ENCODE results near the gene SLC12A7.

Gene SLC12A7

GRCh38 chr5:1034986-1035385 lies 76.9 kb downstream of the SLC12A7 start:
- Histone ChIP-seq H3K27ac (ENCODE audit: low read depth, low read length) (no peak overlapping the region), H3K27me3 (ENCODE audit: control insufficient read depth, insufficient read depth, low read length) (no peaks in the 10 kb centered on the region), H3K36me3 (ENCODE audit: control insufficient read depth, insufficient read depth, low read length) (no peaks in the 10 kb centered on the region), H3K4me1 (ENCODE audit: control insufficient read depth, insufficient read depth, low read length) (no peaks in the 10 kb centered on the region), H3K4me3 (ENCODE audit: low read depth, low read length) (no peak overlapping the region), H3K9me3 (ENCODE audit: control insufficient read depth, insufficient read depth, low read length) (peaks cover 4% of the 10 kb centered on the region; the same call in 1 of the 2 replicates), H3K9ac (ENCODE audit: low read depth, low read length) (no peak overlapping the region)

- no peaks in the 10 kb centered on the region for H3K27me3 ChIP-seq (ENCODE audit: control insufficient read depth, insufficient read depth, low read length)
- no peak overlapping the region for H3K4me3 ChIP-seq (ENCODE audit: low read depth, low read length)
- no peak overlapping the region for H3K9ac ChIP-seq (ENCODE audit: low read depth, low read length)
- no peaks in the 10 kb centered on the region for H3K4me1 ChIP-seq (ENCODE audit: control insufficient read depth, insufficient read depth, low read length)
- no peaks in the 10 kb centered on the region for H3K9me3 ChIP-seq (ENCODE audit: control insufficient read depth, insufficient read depth, low read length)
- no peak overlapping the region for H3K27ac ChIP-seq (ENCODE audit: low read depth, low read length)
- no peaks in the 10 kb centered on the region for H3K36me3 ChIP-seq (ENCODE audit: control insufficient read depth, insufficient read depth, low read length)
These were observed 77.4 kb downstream of the SLC12A7 start for GRCh38 chr5:1034421-1034905.

- Histone ChIP-seq H3K4me3 (ENCODE audit: low read depth, low read length) (no peak overlapping the region), H3K4me1 (ENCODE audit: control insufficient read depth, insufficient read depth, low read length) (no peaks in the 10 kb centered on the region), H3K9me3 (ENCODE audit: control insufficient read depth, insufficient read depth, low read length) (no peaks in the 10 kb centered on the region), H3K9ac (ENCODE audit: low read depth, low read length) (no peak overlapping the region), H3K36me3 (ENCODE audit: control insufficient read depth, insufficient read depth, low read length) (no peaks in the 10 kb centered on the region), H3K27ac (ENCODE audit: low read depth, low read length) (no peak overlapping the region), H3K27me3 (ENCODE audit: control insufficient read depth, insufficient read depth, low read length) (no peaks in the 10 kb centered on the region)
These were observed 78.0 kb downstream of the SLC12A7 start for GRCh38 chr5:1033606-1034420.

- H3K4me3 ChIP-seq (ENCODE audit: low read depth, low read length): no peak overlapping the region
- no peaks in the 10 kb centered on the region for H3K27me3 ChIP-seq (ENCODE audit: control insufficient read depth, insufficient read depth, low read length)
- H3K9me3 ChIP-seq (ENCODE audit: control insufficient read depth, insufficient read depth, low read length): no peaks in the 10 kb centered on the region
These were observed 78.7 kb downstream of the SLC12A7 start for GRCh38 chr5:1033178-1033577.

DNA sequence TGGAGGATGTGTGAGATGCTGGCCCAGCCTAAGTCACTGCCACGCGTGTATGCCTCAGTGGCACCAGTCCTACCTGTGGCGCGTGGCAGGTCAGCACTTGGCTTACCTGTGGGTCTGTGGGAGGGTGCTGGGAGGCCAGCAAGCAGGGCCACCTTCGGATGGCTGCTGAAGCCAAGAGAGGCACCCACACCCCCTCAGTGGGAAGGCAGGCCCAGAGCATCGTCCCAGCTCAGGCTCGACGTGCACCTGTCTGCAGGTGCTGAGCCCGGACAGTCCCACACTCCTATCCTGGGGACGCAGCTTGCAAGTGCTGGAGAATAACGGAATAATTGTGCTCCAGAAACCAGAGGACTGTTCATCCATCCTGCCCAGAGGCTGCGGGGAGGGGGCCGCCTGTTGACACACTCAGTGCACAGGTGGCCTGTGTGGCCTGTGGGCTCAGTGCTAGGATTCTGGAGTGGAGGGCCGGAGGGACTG lies 79.3 kb downstream of the SLC12A7 start:
- Histone ChIP-seq H3K27ac (ENCODE audit: low read depth, low read length) (no peak overlapping the region), H3K9me3 (ENCODE audit: control insufficient read depth, insufficient read depth, low read length) (no peaks in the 10 kb centered on the region), H3K4me1 (ENCODE audit: control insufficient read depth, insufficient read depth, low read length) (no peaks in the 10 kb centered on the region), H3K27me3 (ENCODE audit: control insufficient read depth, insufficient read depth, low read length) (no peaks in the 10 kb centered on the region), H3K9ac (ENCODE audit: low read depth, low read length) (no peak overlapping the region), H3K4me3 (ENCODE audit: low read depth, low read length) (no peak overlapping the region), H3K36me3 (ENCODE audit: control insufficient read depth, insufficient read depth, low read length) (no peaks in the 10 kb centered on the region)

More at GRCh38 chr5:1033178-1033577, 78.7 kb downstream of the SLC12A7 start:
- Histone ChIP-seq H3K9ac (ENCODE audit: low read depth, low read length) (no peak overlapping the region), H3K36me3 (ENCODE audit: control insufficient read depth, insufficient read depth, low read length) (no peaks in the 10 kb centered on the region), H3K27ac (ENCODE audit: low read depth, low read length) (no peak overlapping the region), H3K4me1 (ENCODE audit: control insufficient read depth, insufficient read depth, low read length) (no peaks in the 10 kb centered on the region)

DNA sequence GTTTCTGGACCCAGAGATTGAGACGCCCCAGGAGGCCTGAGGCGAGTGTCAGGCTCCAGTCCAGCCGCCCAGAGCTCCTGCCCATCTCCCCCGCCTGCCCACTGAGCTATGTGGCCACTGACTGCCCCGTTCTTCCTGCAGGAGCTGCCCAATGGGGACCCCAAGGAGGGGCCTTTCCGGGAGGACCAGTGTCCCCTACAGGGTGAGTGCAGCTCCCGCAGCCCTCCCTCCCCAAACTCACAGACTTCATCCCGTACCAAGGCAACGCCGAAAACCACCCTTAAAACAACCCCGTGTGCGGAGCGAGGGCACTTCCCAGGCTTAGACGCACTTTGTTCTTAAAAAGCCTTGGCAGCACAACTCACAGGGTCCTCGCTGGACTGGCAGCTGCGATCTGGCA lies 79.9 kb downstream of the SLC12A7 start:
- Histone ChIP-seq H3K9me3 (ENCODE audit: control insufficient read depth, insufficient read depth, low read length) (no peaks in the 10 kb centered on the region), H3K27me3 (ENCODE audit: control insufficient read depth, insufficient read depth, low read length) (no peaks in the 10 kb centered on the region), H3K4me3 (ENCODE audit: low read depth, low read length) (no peak overlapping the region), H3K36me3 (ENCODE audit: control insufficient read depth, insufficient read depth, low read length) (no peaks in the 10 kb centered on the region), H3K4me1 (ENCODE audit: control insufficient read depth, insufficient read depth, low read length) (no peaks in the 10 kb centered on the region), H3K27ac (ENCODE audit: low read depth, low read length) (no peak overlapping the region), H3K9ac (ENCODE audit: low read depth, low read length) (no peak overlapping the region)

GRCh38 chr5:1031306-1031959 lies 80.4 kb downstream of the SLC12A7 start:
- no peaks in the 10 kb centered on the region for H3K4me1 ChIP-seq (ENCODE audit: control insufficient read depth, insufficient read depth, low read length)
- H3K27me3 ChIP-seq (ENCODE audit: control insufficient read depth, insufficient read depth, low read length): no peaks in the 10 kb centered on the region
- H3K9me3 ChIP-seq (ENCODE audit: control insufficient read depth, insufficient read depth, low read length): no peaks in the 10 kb centered on the region
- no peak overlapping the region for H3K27ac ChIP-seq (ENCODE audit: low read depth, low read length)
- H3K9ac ChIP-seq (ENCODE audit: low read depth, low read length): no peak overlapping the region
- H3K36me3 ChIP-seq (ENCODE audit: control insufficient read depth, insufficient read depth, low read length): no peaks in the 10 kb centered on the region
- H3K4me3 ChIP-seq (ENCODE audit: low read depth, low read length): no peak overlapping the region

DNA sequence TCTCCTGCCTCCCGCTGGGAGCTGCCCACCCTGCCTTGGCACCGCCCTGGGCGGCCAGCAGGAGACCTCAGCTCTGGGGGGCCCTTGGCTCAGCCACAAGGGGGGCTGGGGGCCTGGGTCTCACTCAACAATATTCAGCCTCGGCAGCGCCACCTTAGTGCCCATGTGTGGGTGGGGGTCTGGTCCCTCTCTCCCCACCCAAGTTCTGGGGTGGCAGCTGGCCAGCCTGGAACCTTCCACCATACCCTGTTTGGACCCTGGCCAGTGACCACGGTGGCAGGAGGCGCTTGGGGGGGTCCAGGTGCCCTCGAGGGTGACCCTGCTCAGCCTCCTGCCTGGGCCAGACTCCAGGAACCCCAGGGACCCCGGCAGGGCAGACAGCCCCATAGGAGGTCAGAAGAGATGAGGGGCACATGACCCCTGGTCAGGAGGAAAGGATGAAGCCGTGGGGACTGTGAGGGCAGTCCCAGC lies 81.0 kb downstream of the SLC12A7 start:
- no peaks in the 10 kb centered on the region for H3K27me3 ChIP-seq (ENCODE audit: control insufficient read depth, insufficient read depth, low read length)
- H3K9me3 ChIP-seq (ENCODE audit: control insufficient read depth, insufficient read depth, low read length): no peaks in the 10 kb centered on the region
- H3K4me3 ChIP-seq (ENCODE audit: low read depth, low read length): no peak overlapping the region
- H3K9ac ChIP-seq (ENCODE audit: low read depth, low read length): no peak overlapping the region
- no peaks in the 10 kb centered on the region for H3K36me3 ChIP-seq (ENCODE audit: control insufficient read depth, insufficient read depth, low read length)
- H3K4me1 ChIP-seq (ENCODE audit: control insufficient read depth, insufficient read depth, low read length): no peaks in the 10 kb centered on the region
- H3K27ac ChIP-seq (ENCODE audit: low read depth, low read length): no peak overlapping the region

DNA sequence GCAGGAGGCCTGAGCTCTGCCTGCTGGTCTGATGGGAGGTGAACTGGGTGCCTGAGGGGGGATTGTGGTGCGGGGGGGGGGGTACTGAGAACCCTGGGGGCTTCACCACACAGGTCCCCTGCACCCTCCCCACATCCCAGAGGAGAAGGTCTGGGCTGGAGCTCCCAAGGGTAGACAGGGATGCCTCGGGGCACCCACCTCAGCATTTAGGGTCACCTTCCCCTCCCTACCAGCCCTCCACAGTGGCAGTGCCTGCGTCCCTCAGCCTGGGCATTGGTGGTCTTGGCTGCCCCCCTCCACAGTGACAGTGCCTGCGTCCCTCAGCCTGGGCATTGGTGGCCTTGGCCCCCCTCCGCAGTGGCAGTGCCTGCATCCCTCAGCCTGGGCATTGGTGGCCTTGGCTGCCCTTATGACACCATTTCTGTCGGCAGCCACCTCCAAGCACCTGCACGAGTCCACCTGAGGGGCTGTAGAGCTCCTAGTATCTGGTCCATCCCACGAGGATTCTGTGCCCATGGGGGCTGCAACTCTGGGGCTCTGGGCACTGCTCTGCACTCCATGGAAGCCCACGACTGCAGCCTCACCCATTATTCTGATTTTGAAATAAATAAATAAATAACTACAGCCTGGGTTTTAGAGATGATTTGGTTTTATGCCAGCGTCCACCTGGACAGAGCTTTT lies 81.8 kb downstream of the SLC12A7 start:
- no peaks in the 10 kb centered on the region for H3K27me3 ChIP-seq (ENCODE audit: control insufficient read depth, insufficient read depth, low read length)
- H3K4me1 ChIP-seq (ENCODE audit: control insufficient read depth, insufficient read depth, low read length): no peaks in the 10 kb centered on the region
- no peaks in the 10 kb centered on the region for H3K9me3 ChIP-seq (ENCODE audit: control insufficient read depth, insufficient read depth, low read length)
- H3K4me3 ChIP-seq (ENCODE audit: low read depth, low read length): no peak overlapping the region
- H3K36me3 ChIP-seq (ENCODE audit: control insufficient read depth, insufficient read depth, low read length): no peaks in the 10 kb centered on the region
- no peak overlapping the region for H3K27ac ChIP-seq (ENCODE audit: low read depth, low read length)
- H3K9ac ChIP-seq (ENCODE audit: low read depth, low read length): no peak overlapping the region

DNA sequence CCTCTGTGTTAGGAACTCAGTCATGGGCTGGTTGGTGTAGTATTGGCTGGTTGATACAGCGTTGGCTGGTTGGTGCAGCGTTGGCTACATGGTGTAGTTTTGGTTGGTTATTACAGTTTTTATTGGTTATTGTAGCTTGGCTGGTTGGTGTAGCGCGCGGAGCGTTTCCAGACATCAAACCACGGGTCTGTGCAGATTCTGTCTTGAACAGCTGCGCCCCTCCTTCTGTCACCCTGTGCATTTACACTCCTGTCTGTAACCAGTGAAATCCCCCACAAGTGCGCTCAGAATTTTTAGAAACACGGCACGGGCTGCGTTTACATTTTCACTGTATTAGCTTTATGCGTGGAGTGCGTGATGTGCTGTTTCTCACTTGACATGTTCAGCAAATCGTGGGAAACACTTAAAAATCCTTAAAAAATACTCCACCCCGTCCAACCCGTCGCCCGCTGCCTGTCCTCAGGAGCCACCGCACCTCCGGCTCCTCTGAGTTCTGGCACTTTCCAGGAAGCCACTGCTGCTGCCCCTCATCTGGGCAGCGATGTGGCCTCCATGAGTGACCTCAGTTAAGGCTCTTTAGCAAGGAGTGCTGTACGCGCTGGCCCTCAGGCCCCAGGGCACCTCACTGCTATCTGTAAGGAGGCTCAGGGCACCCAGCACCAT lies 82.5 kb downstream of the SLC12A7 start:
- no peak overlapping the region for H3K27ac ChIP-seq (ENCODE audit: low read depth, low read length)
- no peak overlapping the region for H3K9ac ChIP-seq (ENCODE audit: low read depth, low read length)
- H3K9me3 ChIP-seq (ENCODE audit: control insufficient read depth, insufficient read depth, low read length): no peaks in the 10 kb centered on the region
- H3K4me1 ChIP-seq (ENCODE audit: control insufficient read depth, insufficient read depth, low read length): no peaks in the 10 kb centered on the region
- H3K36me3 ChIP-seq (ENCODE audit: control insufficient read depth, insufficient read depth, low read length): no peaks in the 10 kb centered on the region
- H3K27me3 ChIP-seq (ENCODE audit: control insufficient read depth, insufficient read depth, low read length): no peaks in the 10 kb centered on the region
- no peak overlapping the region for H3K4me3 ChIP-seq (ENCODE audit: low read depth, low read length)

Measured in HUES48 (cell line).